Esophagus squamous epithelium (tissue), 5 donors: ENCODE measurements around the gene TMTC1. TPM values are rescaled to one million over a fixed set of nuclear protein-coding genes. Genes with fewer than 3 reads are reported as not detected.

ENCODE experiments used
- DNase-seq: peaks from one replicate; lab custom pipeline; 2025; lab: John Stamatoyannopoulos, UW
- H3K27ac ChIP-seq, 4 donors: fragments of 200-600 bp; sonication (generic); one replicate each; pipeline ENCODE4 v1.5.1; 2016 to 2019; ENCODE audit warnings: mild to moderate bottlenecking in 1 of 4
- H3K27me3 ChIP-seq, 4 donors: fragments of 200-600 bp; sonication (generic); 1 replicate in 3 of 4; 2 replicates in 1 of 4; pipeline versions ENCODE4 v1.5.1 to v1.6.0; 2017 to 2021; ENCODE audit warnings: antibody characterized with exemption in 1 of 4
- H3K36me3 ChIP-seq, 3 donors: fragments of 200-600 bp; sonication (generic); one replicate each; pipeline ENCODE4 v1.5.1; 2016 to 2019
- H3K4me1 ChIP-seq, 3 donors: fragments of 200-600 bp; sonication (generic); one replicate each; pipeline ENCODE4 v1.5.1; 2017 to 2019
- H3K4me3 ChIP-seq, 4 donors: fragments of 200-600 bp; sonication (generic); 1 replicate in 3 of 4; 2 replicates in 1 of 4; pipeline ENCODE4 v1.5.1; 2016 to 2019; ENCODE audit warnings: mild to moderate bottlenecking in 2 of 4, moderate library complexity in 1 of 4
- H3K9me3 ChIP-seq, 3 donors: fragments of 200-600 bp; sonication (generic); one replicate each; pipeline ENCODE4 v1.5.1; 2016 to 2019
- CTCF ChIP-seq, 6 experiments: fragments of 450-650 bp in 4 of 6; fragments of 200-600 bp in 2 of 6; sonication (generic) in 2 of 6; IDR thresholded peaks; one replicate each; pipeline ENCODE4 v1.5.1; 2016 to 2019; ENCODE audit warnings: antibody characterized with exemption in 6 of 6, mild to moderate bottlenecking in 4 of 6, moderate library complexity in 4 of 6
- POLR2A ChIP-seq, 4 donors: fragments of 450-650 bp; IDR thresholded peaks; one replicate each; pipeline ENCODE4 v1.6.1; 2017; ENCODE audit warnings: antibody characterized with exemption in 4 of 4, mild to moderate bottlenecking in 4 of 4, moderate library complexity in 3 of 4
- WGBS, 2 donors: methylation state at CpG; one replicate each; pipeline ENCODE4 v1.1.5; 2018; 5-methylcytosine and 5-hydroxymethylcytosine counted together
- intact Hi-C: fragments of 100-400 bp; cut with DNase I; formaldehyde crosslinking; loops from one replicate; pipeline ENCODE4 v1.15.0; 2022
- total RNA-seq, 4 donors: library from RNA; depleted of rRNA; stranded (reverse); fragments of >200 nt; gene quantifications; one replicate each; pipeline ENCODE4 v1.1.0, GENCODE V29; 2016
- donor health status: DM: yes; HTN: yes; CAD: no.

Gene TMTC1
- total RNA-seq, 4 donors from 2014 or later, result 2.5 to 31.9 (median 14.7) TPM

- Histone ChIP-seq H3K36me3 (no peaks in the 10 kb centered on the region), H3K4me3 (no peak overlapping the region), H3K27me3 (no peaks in the 10 kb centered on the region), H3K9me3 (no peaks in the 10 kb centered on the region), H3K4me1 (peaks cover 0 to 28% (median 16%) of the 10 kb centered on the region in 3 donors), H3K27ac (no peak overlapping the region)
- DNase-seq, result no peak
- intact Hi-C loops, result no loop called here
- no peak for TF ChIP-seq CTCF (IDR thresholded peaks at IDR 0.05)
- no peak for TF ChIP-seq POLR2A (IDR thresholded peaks at IDR 0.05)
These were observed 68.8 kb downstream of the TMTC1 start for GRCh38 chr12:29714966-29715365.

GRCh38 chr12:29713729-29714128, 70.0 kb downstream of the TMTC1 start:
- peak overlapping the region in 2 of 4 donors; percentile 31 to 43 for H3K27ac ChIP-seq
- intact Hi-C loops, result no loop called here
- no peak for TF ChIP-seq CTCF (IDR thresholded peaks at IDR 0.05)
- no peak for TF ChIP-seq POLR2A (IDR thresholded peaks at IDR 0.05)
- DNase-seq, result no peak
- no peaks in the 10 kb centered on the region for H3K36me3 ChIP-seq
- 31 to 35% methylated on average over 3 of the region's 3 CpGs for WGBS, 2 donors
- no peaks in the 10 kb centered on the region for H3K27me3 ChIP-seq
- no peaks in the 10 kb centered on the region for H3K9me3 ChIP-seq
- H3K4me1 ChIP-seq, result peaks cover 0 to 39% (median 20%) of the 10 kb centered on the region in 3 donors
- H3K4me3 ChIP-seq, result no peak overlapping the region

- Histone ChIP-seq H3K4me1 (peaks cover 0 to 39% (median 20%) of the 10 kb centered on the region in 3 donors), H3K27me3 (no peaks in the 10 kb centered on the region), H3K4me3 (no peak overlapping the region), H3K9me3 (no peaks in the 10 kb centered on the region), H3K27ac (no peak overlapping the region), H3K36me3 (no peaks in the 10 kb centered on the region)
- WGBS, 2 donors, result 46 to 60% methylated on average over 2 of the region's 2 CpGs
- intact Hi-C loops, result no loop called here
- DNase-seq, result no peak
- TF ChIP-seq POLR2A (IDR thresholded peaks at IDR 0.05) (no peak), CTCF (IDR thresholded peaks at IDR 0.05) (no peak)
These were observed 72.4 kb downstream of the TMTC1 start for GRCh38 chr12:29711381-29711780.

- no peak overlapping the region for H3K4me3 ChIP-seq
- peaks cover 0 to 39% (median 20%) of the 10 kb centered on the region in 3 donors for H3K4me1 ChIP-seq
- no peaks in the 10 kb centered on the region for H3K27me3 ChIP-seq
- TF ChIP-seq CTCF (IDR thresholded peaks at IDR 0.05) (no peak), POLR2A (IDR thresholded peaks at IDR 0.05) (no peak)
- WGBS, 2 donors, result 34 to 42% methylated on average over 5 of the region's 5 CpGs
- peak overlapping the region in 3 of 4 donors; percentile 45 to 51 (median 50) for H3K27ac ChIP-seq
- H3K9me3 ChIP-seq, result no peaks in the 10 kb centered on the region
- intact Hi-C loops, result no loop called here
- H3K36me3 ChIP-seq, result no peaks in the 10 kb centered on the region
- no peak for DNase-seq
These were observed 73.6 kb downstream of the TMTC1 start for GRCh38 chr12:29710104-29710503.

- TF ChIP-seq POLR2A (IDR thresholded peaks at IDR 0.05), result no peak
- no peak for TF ChIP-seq CTCF (IDR thresholded peaks at IDR 0.05)
- intact Hi-C loops, result no loop called here
- H3K9me3 ChIP-seq, result no peaks in the 10 kb centered on the region
- WGBS, 2 donors, result 28 to 39% methylated on average over 3 of the region's 3 CpGs
- peaks cover 0 to 36% (median 20%) of the 10 kb centered on the region in 3 donors for H3K4me1 ChIP-seq
- H3K4me3 ChIP-seq, result no peak overlapping the region
- DNase-seq, result no peak
- no peaks in the 10 kb centered on the region for H3K27me3 ChIP-seq
- H3K27ac ChIP-seq, result peak overlapping the region in 3 of 4 donors; percentile 45 to 51 (median 50)
- H3K36me3 ChIP-seq, result no peaks in the 10 kb centered on the region
These were observed 74.2 kb downstream of the TMTC1 start for GRCh38 chr12:29709496-29710040.
